ENCODE measurements around the gene AURKB.
"Not testable (repeated sequence)": the region's sequence is repeated elsewhere in the genome, so short reads cannot be mapped to it uniquely, and the experiment has no call there.

Gene AURKB

GRCh38 chr17:8224891-8225812 is 14.8 kb upstream of the AURKB start:
- DNase-seq (ENCODE audit: low read depth), result no peak

- DNase-seq (ENCODE audit: low read depth), result no peak
Measured at GRCh38 chr17:8223356-8224126, 13.2 kb upstream of the AURKB start.

DNA sequence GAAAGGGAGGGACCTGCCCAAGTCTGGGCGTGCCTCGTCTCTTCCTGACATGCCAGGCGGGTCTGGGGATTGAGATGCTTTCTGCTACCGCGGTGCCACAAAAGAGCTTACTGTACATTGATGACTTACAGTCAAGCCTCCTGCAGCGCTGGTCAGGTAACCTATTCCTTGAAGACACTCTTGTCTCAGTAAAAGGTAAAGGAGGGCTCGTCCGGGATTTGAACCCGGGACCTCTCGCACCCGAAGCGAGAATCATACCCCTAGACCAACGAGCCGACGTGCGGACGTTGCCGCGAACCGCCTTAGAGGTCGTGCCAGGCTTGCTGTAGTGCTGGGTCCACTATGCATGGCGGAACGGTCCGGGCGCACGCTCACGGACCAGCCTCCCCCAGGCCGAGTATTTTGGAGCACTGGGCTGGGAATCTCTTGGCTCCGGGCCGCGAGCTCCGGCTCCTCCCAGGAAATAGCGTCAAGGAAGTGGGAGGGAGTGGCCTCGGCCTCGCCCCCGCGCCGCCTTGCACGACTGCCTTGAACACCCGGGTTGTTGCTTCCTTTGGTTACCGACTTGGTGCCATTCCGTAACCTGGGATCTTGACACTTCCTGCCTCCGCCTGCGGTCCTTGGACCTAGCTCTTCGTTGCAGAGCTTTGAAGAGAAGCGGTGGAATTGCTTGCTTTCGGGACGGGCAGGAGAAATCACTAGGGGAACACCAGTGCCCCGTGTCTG is 12.4 kb upstream of the AURKB start:
- peak; percentile 98 for DNase-seq (ENCODE audit: low read depth)

- DNase-seq (ENCODE audit: low read depth), result no peak
Measured at GRCh38 chr17:8222380-8222629, 11.9 kb upstream of the AURKB start.

DNA sequence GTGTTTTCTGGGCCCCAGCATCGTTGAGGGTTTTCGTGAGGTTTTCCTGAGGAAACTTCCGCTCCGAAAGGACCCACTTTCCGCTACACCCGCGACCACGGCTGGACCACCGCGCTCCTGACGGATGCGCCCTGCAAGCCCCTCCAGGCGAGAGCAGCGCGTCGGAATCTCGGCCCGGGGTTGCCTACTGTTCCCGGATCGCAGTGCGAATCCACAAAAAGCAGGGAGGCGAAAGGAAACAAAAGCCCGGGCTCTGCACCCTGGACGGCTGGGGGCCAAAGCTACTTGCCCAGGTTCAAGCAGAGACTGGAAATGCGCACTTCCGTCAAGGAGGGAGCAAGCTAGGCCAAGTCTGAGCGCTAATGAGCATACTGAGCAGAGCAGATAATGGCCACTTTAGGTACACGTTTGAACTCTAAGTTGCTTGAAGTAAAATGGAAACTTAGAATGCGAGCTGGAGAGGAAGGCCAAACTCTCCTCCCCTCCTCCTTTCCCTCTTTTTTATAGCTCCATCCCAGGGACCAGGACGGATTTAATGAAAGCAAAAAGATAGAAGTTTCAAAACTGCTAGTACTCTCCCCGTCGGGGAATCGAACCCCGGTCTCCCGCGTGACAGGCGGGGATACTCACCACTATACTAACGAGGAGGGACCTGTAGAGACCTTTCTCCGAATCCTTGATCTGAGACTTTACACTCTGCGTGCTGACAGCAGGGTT is 11.4 kb upstream of the AURKB start:
- peak; percentile 97 for DNase-seq (ENCODE audit: low read depth)

DNA sequence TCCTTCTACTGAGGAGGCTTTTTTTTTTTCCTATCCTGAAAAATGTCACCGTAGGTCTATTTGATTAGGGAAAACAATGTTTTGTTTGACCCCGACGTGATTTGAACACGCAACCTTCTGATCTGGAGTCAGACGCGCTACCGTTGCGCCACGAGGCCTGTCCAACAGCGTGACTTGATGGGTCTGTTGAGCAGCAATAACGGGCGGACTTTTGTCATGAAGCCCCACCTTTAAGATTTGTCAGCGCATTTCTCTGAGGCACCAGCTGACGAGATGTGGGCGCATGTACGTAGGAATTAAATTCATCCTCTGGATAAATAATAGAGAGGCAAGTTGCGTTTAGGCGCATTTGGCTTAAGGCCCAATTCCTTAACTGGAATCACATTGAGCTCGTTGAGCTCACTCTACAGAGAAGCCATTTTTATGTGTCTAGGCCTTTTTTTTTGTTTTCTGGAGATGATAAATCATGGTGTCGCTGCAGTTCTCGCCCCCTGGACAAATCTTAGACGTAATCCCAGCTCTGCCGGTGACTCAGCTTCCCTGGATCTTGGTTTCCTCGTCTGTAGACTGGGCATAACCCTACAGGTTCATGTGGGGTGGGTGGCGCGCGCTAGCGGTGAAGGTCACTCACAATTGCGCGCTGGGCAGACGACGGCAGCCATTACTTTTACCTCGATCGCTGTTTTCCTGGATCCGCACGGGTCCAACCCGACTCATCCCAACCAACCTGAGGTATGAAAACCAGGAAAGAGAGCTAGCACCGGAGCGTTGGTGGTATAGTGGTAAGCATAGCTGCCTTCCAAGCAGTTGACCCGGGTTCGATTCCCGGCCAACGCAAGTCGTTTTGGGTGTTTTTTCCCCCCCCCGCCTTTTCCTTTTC is 10.6 kb upstream of the AURKB start:
- DNase-seq (ENCODE audit: low read depth), result peak; percentile 97

DNA sequence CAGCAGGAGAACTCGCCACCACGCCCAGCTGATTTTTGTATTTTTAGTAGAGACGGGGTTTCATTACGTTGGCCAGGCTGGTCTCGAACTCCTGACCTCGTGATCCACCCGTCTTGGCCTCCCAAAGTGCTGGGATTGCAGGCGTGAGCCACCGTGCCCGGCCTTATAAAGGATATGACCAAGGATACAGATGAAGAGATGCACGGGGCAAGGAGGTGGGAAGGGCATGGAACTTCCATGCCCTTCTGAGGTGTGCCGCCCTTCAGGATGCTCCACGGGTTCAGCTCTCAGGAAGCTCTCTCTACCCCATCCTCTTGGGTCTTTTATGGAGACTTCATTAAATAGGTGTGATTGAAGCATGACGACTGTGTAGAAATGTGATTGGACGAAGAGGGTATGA is 3.6 kb upstream of the AURKB start:
- DNase-seq (ENCODE audit: low read depth), result not testable (repeated sequence)

- DNase-seq (ENCODE audit: low read depth), result no peak
Measured at GRCh38 chr17:8212312-8213180, 2.2 kb upstream of the AURKB start.

DNA sequence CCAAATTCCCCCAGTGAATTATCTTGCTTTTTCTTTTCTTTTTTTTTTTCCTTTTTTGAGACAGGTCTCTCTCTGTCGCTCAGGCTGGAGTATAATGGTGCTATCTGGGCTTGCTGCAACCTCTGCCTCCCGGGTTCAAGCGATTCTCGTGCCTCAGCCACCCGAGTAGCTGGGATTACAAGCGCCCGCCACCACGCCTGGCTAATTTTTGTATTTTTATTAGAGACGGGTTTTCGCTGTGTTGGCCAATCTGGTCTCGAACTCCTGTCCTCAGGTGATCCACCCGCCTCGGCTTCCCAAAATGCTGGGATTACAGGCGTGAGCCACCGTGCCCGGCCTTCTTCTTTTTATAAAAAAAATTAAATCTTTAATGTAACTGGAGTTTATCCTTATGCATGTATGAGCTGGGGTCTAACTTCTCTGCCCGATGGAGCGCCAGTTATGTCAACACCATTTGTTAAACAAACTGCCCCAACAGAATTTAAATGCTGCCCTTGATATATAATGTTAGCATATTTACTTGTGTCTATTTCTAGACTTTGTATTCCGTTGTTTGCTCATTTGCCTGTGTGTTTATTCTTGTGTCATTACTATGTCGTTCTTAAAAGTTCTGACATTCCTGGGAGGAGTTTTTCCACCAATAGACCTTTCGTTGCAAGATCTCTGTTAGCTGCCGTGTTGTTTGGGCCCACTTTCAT is 535 bp upstream of the AURKB start:
- DNase-seq (ENCODE audit: low read depth), result no peak

- no peak for DNase-seq (ENCODE audit: low read depth)
Measured at GRCh38 chr17:8206536-8206935, 3.8 kb downstream of the AURKB start.

DNA sequence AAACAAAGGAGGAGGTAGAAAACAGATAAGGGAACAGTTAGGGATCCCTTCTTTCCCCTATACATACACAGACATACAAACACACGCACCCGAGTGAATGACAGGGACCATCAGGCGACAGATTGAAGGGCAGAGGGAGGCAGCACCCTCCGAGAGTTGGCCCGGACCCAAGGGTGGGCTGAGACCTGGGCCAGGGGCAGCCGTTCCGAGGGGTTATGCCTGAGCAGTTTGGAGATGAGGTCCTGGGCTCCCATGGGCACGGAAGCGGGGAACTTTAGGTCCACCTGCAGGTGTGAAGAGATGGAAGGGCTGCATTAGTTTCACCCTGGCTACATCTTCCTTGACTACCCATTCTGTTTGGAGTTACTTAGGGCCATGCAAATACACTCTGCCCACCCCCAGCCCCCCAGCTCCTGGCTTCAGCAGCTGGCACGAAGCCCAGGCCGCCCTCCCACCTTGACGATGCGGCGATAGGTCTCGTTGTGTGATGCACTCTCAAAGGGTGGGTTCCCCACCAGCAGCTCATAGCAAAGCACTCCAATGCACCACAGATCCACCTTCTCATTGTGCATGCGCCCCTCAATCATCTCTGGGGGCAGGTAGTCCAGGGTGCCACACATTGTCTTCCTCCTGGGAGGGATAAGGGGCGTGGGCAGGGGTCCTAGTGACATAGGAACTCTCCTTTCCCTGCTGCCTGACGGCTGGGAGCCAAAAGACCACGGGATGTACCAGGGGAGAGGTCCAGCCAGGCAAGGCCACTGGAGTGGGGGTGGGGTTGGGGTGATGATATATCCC is 5.4 kb downstream of the AURKB start:
- DNase-seq (ENCODE audit: low read depth), result no peak

DNA sequence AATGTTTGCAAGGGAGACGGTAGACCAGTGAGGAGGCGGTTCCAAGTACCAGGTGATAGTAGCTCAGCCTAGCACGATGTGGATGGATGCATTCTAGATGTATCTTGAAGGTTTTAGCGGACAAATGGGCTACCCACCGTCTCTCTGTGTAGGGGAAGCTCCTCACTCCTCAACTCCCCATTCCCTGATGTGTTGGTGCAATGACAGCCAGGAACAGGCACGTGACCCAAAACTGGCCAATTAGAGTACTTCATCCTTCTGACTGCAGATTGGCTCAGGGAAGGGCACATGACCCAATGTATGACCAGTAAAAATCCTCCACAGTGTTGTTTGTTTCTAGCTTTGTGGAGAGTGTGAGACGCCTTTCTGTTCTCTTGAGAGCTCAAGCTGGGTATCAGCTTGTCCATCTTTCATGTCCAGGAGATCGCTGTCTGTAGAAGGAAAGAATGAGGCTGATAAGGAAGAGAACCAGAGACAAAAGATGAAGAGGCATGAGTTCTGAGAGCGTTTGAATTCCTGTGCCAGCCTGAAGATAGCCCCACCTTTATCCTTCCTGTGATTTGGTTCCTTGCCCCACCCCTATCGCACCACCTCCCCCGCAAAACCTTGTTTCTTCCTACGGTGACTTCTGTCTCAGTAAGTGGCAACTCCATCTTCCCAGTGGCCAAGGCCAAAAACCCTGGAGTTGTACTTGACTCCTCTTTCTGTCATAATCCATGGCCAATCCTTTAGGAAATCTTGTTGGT is 18.1 kb downstream of the AURKB start:
- DNase-seq (ENCODE audit: low read depth), result no peak

- no peak for DNase-seq (ENCODE audit: low read depth)
Measured at GRCh38 chr17:8190506-8190905, 19.9 kb downstream of the AURKB start.

DNA sequence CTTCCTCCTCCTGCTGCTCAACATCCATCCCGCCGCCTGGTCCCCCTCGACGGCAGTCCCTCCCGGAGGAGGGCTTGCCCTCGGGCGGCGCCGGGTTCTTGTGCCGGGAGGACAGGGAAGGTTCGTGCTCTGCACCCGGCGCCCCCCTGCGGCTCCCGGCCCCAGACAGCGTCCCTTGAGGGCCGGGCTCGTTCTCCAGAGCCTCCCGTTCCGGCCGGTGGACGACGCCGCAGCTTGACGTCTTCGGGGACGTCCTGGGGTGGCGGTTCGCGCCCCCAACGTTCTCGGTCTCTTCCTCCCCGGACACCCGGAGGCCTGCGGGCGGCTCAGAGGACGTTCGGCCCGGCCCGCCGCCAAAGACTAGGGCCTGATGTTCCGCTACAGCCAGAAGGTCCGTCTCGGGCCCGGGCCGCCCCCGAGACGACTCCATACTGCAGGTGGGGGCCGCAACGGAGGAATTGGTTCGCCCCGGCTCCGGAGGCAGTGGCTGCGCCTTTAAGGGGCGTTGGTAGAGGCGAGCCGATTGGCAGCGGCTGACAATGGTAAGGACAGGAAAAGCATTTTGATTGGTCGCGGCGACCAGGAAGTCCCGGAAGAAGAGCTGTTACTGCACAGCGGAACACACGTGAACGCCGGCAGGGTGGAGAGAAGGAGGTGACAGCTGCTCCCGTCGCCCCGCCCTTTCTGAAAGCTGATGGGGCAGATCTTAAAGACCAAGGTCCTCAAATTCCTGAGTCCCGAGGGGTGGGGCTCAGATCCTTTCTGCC is 20.5 kb downstream of the AURKB start, which contains the start of gene BORCS6:
Gene BORCS6, minus strand, starts transcription at position 470 of the 767 bp plus-strand sequence. Its CDS starts 40 bp downstream, at position 430.
- peak; percentile 97 for DNase-seq (ENCODE audit: low read depth)

DNA sequence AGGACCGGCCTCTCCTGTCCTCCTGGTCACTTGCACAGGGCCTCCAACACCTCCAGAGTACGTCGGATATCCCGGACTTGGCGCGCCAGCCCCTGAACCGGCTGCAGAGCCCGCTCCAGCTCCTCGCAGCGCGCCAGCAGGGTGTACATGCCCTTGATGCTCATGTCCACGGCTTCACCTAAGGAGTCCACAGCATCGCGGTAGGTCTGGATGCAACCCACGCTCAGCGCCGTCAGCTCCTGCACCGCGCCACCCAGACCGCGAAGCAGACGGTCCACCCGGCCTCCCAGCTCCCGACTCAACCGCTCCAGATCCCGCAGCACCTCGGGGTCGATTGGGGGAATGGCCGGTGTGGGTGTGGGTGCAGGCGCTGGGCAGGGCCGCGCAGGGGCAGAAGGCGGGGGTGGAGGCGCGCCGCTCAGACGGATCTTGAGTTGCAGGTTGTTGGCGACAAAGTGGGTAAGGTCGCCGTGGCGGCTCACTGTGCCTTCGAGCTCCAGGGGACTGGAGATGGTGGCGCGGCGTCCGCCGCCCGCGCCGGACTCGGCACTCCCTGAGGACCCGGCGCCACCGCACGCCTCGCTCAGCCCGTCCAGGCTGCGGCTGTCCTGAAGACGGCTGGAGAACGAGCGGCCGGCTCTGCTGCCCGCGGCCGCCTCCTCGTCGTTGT is 21.2 kb downstream of the AURKB start:
- no peak for DNase-seq (ENCODE audit: low read depth)

DNA sequence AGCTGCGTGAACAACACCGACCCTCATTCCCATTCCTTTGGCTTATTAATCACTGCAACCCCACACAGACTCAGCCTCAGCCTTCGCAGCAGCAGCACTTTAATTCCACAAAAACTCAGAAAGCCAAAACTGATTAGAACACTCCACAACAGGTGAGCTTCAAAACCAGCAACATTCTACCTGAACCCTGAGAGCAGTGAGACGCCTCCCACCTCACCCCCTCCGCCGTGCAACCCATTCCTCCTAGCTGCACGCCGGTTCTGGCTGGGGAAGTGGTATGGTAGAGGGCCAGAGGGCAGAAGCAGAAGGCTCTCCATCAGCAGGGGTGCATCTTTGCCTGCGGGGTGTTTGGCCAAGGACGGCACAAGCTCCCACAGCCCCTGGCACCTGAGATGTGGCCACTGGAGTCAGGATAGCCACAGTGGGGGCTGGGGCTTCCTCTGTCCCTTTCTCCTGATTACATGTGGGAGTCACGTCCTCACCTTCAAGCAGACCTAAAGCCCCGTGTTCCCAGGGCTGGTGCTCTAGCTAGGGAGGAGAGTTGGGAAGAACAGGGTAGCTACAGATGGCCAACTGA is 22.0 kb downstream of the AURKB start:
- DNase-seq (ENCODE audit: low read depth), result no peak

All from HS-27A (cell line).